Measurements from ENCODE around the gene ADAT2.

Gene ADAT2

DNA sequence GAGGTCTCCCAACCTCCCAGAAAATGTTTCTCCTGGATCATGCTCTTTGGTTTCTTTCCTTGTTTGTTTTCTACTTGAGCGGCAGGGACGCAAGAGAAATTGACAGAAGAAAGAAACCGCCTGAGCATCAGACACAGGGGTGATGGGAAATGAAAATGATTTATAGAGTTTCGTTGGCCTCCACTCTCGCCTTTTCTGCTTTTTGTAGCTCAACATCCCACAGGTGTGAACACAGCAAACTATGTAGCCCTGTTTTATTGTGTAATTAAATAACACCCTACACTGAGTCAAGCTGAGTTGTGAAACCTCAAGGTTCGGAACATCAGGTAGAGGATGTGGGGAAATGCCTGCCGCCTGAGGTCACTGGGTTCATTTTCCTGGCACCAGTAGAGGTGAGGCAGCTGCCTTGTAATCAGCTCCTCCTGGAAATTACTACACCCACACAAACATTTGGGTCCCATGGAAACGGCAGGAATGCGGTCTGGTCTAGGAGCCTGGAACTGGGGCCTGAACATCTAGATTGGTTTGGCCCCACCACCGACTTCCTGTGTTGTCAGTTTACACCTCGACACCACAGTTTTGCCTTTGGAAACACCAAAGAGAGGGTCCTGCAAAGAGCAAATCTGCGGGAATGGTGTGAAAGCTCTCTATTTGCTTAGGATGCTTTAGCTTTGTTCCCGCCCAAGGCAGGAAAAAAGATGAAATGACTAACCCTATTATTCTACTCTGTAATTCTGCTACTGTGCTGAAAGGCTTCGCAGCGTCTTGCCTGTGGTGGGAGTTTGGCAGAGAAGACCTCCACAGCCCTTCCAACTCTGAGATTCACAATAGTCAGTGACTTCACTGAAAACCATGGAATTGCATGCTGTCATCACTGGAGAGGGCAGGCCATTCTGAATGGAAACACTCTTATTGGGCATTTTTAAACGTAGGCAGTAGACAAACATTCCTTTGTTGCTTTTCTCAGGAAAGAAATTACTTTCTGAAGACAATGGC is 53.0 kb downstream of the ADAT2 start:
- peak; percentile 7 for DNase-seq (ENCODE audit: low read depth)

DNA sequence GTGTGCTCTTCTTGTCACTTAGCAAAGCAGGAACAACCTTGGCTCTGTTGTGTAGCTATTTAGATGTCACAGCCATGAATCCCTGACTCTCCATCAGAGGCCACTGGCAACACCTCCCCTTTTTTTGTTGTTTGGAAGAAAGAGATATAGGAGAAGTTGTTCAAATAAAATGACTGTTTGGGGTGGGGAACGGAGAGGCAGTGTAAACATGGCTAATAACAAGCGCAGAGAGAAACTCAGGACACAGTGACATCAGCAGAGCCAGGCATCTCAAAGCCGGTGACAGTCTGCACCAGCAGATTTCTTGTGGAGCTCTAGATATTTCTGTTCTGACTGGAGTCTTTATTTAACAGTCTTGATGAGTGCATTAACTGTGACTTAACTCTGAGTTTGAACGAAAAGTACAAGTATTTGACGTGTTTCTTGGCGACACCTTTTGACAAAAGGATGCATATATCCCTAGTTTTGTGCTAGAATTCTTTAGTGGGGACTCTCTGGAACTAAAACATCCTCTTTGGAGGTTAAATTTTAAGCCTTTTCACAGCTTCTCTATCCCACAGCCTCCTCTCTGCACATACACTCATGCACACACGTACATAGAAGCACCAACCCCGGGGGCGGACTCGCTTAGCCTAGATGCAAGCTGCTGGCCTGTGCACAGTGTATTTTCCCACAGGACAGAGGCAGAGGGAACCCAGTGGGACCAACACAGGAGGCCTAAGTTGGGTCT is 53.8 kb downstream of the ADAT2 start:
- no peak for DNase-seq (ENCODE audit: low read depth)

DNA sequence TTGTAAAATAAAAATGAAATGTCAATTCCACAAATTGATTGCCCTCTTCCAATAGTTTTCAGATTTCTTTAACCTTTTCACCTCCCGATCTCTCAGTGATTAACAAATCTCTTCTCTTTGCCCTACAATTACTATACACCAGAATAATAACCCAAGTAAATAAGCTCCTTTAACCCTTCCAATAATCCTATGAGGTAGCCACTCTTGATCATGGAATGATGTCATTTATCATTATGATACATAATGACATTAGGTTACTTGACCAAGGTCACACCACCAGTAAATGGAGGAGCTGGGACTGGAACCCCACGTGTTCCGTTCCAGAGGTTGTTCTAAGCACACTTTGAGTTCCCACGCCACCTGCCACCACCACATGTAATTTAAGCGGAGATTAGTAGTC is 54.8 kb downstream of the ADAT2 start:
- no peak for DNase-seq (ENCODE audit: low read depth)

DNA sequence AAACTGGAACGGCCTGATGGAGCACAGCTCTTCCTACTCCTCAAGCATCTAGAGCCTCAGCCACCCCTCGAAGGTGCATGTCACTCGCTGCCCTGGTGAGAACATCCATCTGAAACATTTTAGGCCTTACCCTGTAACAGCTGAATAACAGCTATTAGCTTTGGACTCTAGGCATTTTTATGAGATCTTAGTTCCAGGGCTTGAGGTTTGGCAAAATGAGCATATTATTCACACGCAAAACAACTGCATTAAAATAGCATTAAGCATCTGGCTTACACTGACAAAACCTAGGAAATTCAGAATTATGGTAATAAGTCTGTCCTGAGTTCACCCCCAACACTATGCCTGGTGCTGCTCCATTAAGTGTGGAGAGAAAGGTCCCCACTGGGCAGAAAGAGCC is 56.1 kb downstream of the ADAT2 start:
- no peak for DNase-seq (ENCODE audit: low read depth)

DNA sequence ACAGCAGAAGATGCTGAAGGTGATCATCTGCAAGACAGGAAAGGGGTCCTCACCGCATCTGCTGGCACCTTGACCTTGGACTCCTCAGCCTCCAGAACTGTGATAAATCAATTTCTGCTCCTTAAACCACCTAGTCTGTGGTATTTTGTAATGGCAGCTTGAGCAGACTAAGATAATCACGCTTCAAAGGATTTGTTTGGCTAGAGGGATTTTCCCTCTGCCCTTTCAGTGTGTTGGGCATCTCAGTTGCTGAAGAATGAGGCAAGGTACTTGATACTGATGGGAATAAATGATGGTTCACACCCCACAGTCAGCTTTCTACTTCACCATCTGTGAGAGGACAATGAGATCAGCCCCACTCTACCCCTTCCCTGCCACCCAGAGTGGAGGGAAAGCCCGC is 60.2 kb downstream of the ADAT2 start:
- DNase-seq (ENCODE audit: low read depth) = no peak

DNA sequence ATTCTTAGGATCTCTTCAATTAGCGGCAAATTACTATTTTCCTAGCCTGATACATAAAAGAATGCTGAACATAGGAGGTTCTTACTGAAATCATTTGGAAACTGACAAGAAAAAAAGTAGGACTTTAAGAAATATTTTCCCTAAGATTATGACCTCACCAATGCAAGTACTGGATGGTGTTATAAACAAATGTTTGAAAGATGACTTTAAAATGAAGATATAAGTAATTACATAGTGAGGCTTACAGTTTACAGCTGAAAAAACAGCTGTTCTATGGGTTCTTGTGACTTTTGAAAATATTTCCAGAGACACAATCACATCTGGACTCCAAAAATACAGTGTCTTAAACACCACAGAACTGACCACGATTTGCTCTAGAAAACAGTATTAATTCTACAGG is 64.9 kb downstream of the ADAT2 start:
- DNase-seq (ENCODE audit: low read depth) = no peak

DNA sequence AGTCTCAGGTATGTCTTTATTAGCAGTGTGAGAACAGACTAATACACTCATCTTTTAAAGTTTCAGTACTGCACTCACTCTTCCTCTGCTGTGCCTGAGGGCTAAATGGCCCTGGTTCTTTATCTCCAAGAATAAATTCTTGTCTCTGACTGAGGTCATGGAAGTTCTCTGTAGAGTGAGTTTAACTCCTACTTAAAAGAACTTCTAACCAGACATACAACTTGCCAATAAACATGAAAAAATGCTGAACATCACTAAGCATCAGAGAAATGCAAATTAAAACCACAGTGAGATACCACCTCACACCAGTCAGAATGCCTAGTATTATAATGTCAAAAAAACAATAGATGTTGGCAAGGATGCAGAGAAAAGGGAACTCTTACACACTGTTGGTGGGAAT is 73.6 kb downstream of the ADAT2 start:
- DNase-seq (ENCODE audit: low read depth) = no peak

DNA sequence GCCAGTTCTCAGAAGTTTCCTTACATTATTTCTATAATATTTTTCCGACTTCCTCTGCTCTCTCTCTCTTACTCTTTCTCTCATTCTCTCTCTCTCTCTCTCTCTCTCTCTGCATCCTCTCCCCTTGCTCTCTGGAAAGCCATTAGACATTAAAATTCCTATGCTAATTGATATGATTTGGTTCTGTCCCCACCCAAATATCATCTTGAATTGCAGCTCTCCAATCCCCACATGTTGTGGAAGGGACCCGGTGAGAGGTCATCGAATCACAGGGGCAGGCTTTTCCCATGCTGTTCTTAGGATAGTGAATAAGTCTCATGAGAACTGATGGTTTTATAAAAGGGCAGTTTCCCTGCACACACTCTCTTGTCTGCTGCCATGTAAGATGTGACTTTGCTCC is 74.1 kb downstream of the ADAT2 start:
- no peak for DNase-seq (ENCODE audit: low read depth)

DNA sequence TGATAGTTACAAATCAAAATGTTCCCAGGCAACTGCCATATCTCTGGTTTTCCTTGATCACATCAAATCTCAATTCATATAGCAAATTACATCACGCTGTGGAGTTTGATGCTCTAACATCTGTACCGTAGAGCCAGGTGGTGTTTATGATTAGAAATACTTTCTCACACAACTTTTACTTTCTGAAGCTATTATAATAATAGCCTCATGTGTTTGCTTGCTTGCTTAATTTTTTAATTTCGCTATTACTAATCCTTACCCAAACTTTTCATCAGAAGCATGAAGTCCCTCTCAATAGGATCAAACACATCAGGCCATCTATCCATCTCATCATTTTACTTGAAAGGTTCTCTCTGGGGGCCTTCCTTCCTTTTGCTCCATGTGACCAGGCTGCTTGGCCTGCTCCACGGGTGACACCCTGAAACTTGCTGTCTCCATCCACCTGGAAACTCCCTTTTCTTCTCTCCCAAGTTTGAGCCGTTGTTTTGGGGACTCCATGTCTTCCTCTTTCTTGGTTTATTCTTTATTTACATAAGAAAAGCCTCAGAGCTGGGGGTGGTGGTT is 75.4 kb downstream of the ADAT2 start:
- DNase-seq (ENCODE audit: low read depth) = no peak

DNA sequence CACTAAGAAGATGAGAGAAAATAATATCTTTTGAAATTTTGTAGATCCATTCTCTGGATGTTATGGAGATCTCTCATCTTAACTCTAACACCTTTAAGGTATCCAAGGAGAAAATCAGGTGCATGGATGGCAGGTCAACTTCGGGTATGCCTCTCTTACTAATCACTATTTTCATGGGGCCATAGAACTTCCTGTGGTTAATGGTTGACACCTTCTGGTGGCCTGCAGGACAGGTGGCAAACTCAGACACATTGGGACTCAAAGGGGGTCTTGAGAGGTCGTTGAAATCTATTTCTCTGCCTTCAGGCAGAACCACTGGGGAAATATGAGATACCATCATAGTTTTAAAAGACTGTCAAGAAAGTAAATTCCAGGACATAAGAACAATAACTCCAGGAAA is 76.5 kb downstream of the ADAT2 start:
- DNase-seq (ENCODE audit: low read depth) = no peak
